Muscle layer of colon (tissue), 2 donors: ENCODE results near the gene DAB2.
A peak's percentile ranks its signal among the peaks of the same experiment; 100 is the strongest.

Experiments used
- H3K27ac ChIP-seq: one replicate; pipeline ENCODE4 v1.7.0; 2013; ENCODE audit warnings: low read depth, mild to moderate bottlenecking, low read length, moderate library complexity
- H3K27me3 ChIP-seq, 2 donors: one replicate each; pipeline ENCODE4 v1.7.0; 2013; ENCODE audit warnings: low read length in 2 of 2, mild to moderate bottlenecking in 2 of 2; ENCODE audit not compliant: insufficient read depth in 2 of 2, control insufficient read depth in 1 of 2
- H3K36me3 ChIP-seq: one replicate; pipeline ENCODE4 v1.7.0; 2013; ENCODE audit warnings: mild to moderate bottlenecking, low read length; ENCODE audit not compliant: insufficient read depth
- H3K4me1 ChIP-seq: one replicate; pipeline ENCODE4 v1.7.0; 2013; ENCODE audit warnings: mild to moderate bottlenecking, low read length; ENCODE audit not compliant: insufficient read depth
- H3K4me3 ChIP-seq, 2 donors: one replicate each; pipeline ENCODE4 v1.7.0; 2013; ENCODE audit warnings: low read length in 2 of 2, low read depth in 1 of 2, mild to moderate bottlenecking in 1 of 2, moderate library complexity in 1 of 2
- H3K9ac ChIP-seq: one replicate; pipeline ENCODE4 v1.7.0; 2013; ENCODE audit warnings: low read length
- H3K9me3 ChIP-seq: one replicate; pipeline ENCODE4 v1.7.0; 2013; ENCODE audit warnings: mild to moderate bottlenecking, low read length
- donor health status: abdominal sarcoma.
- donor health status: Adenocarcinoma of cecum.

DAB2 gene

DNA sequence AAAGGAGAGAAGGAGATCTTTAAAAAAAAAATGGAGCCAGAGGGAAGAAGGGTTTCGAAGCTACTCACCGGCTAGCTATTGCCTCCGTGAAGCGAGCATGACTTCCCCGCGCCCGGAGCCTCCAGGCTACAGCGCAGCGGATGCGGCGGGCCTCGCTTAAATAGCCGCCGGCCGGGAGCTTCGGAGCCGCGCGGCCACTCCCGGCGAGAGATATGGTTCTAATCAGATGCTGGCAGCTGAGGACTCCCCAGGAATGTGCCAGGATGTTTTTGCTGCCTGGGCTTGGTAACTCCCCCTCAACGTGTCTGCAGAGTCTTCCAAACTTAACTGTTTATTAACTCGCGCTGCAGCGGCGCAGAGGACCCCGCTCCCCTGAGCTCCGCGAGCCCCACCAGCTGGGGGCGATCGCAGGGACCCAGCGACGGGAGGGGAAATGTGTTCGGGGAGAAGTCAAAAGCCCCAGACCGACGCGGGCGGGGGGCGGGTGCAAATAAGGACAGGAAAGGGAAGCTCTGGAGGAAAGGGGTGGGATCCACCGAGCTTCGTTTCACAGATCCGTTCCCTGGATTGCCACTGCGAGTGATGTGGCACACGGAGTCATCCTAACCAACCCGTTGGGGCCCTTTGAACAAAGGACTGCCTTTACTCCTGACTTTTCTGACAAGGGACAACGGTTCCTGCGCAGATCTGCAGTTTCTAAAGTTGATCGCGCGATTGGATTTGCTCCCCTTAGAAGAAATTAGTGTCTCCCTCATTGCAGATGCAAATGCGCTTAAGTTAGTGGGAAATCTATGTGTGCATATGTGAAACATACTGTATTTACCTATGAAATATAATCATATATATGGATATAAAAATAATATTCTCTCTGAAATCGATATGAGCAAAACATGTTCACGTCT, at the start of gene DAB2:
Gene DAB2, minus strand, starts transcription at position 245 of the 902 bp plus-strand sequence. CDS start 30,660 bp downstream, outside the sequence.
- Histone ChIP-seq H3K4me3 (peak within 1 kb of the TSS; percentile 79 to 84), H3K27ac (peak within 1 kb of the TSS; percentile 81), H3K27me3 (no peaks in the 10 kb centered on the region), H3K36me3 (peaks cover 4% of the 10 kb centered on the region), H3K9ac (peak within 1 kb of the TSS; percentile 85), H3K9me3 (no peaks in the 10 kb centered on the region), H3K4me1 (peaks cover 24% of the 10 kb centered on the region)

DNA sequence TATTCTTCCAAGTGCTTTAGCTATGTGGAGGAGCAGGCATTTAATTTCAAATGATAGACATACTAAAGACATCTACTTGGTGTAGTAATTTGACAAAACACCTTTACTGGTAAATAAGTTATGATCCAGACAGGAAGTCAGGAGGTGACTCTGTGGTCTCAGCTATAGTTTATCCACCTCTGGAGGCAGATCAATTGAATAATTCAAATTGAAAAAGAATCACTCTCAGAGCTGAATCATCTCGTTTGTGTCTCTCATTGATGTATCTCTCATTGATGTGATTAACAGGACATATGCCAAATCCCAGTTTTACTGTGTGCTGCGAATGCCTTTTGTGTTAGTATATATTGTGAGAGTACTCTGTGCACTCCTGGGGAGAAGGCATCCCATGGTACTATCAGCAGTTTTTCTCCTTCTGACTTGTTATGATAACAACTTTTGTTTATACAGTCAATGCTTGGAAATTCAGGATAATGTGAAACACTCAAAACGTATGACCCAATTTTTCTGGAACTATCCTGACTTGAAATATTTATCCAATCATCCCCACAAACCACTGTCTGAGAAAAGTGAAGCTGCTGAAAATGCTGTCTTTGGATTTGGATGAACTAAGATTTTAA, 48.5 kb upstream of the DAB2 start:
- Histone ChIP-seq H3K9me3 (no peaks in the 10 kb centered on the region), H3K36me3 (no peaks in the 10 kb centered on the region), H3K27me3 (no peaks in the 10 kb centered on the region), H3K27ac (no peak overlapping the region), H3K4me3 (no peak overlapping the region), H3K4me1 (peaks cover 6% of the 10 kb centered on the region), H3K9ac (no peak overlapping the region)

DNA sequence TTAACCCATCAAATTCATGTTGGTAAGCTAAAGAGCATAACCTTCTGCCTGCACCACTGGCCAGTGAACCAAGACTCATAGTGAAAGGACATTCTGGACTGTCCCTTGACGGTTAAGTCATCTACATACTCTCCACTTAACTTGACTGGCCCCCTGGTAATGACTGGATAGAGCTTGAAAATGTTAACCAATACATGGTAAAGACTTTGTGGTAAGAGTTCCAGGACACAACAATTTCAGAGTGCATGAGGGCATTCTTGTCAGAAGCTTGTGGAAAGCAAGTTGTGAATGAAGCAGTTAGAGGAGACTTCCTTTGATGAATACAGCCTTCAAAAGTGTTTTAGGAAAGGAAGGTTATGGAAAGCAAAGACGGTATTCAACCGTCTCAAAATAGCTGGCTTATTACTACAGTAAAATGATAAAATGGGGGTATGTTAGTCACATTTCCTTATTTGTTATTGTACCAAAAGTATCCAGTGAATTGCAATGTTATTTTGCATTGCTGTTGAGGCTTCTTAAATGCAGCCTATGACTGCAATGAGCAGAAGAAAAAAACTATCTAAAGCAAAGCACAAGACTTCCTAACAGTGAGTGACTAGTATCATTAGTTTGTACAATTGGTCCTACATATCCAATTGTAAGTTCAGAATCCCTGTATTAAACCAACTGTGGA, 47.2 kb upstream of the DAB2 start:
- peaks cover 6% of the 10 kb centered on the region for H3K4me1 ChIP-seq
- H3K4me3 ChIP-seq = no peak overlapping the region
- H3K9ac ChIP-seq = no peak overlapping the region
- no peaks in the 10 kb centered on the region for H3K9me3 ChIP-seq
- no peak overlapping the region for H3K27ac ChIP-seq
- no peaks in the 10 kb centered on the region for H3K27me3 ChIP-seq
- no peaks in the 10 kb centered on the region for H3K36me3 ChIP-seq

DNA sequence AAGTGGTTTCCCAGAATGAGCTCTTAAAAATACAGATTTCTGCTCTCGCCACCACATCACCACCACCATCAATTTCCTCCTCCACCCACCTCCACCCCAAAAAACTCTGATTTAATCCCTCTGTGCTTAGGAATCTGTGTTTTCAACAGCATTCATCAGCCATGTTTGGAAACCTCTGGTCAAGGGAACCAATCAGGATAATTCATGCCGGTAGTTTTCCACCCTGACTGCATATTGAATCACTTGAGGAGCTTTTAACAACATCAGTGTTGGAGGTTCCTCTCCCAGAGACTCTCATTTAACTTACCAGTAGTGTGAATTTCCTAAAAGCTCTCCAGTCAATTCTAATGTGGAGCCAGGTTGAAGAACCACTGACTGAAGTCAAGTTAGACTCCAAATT, 46.0 kb upstream of the DAB2 start:
- peaks cover 1% of the 10 kb centered on the region for H3K4me1 ChIP-seq
- no peaks in the 10 kb centered on the region for H3K27me3 ChIP-seq
- no peak overlapping the region for H3K27ac ChIP-seq
- no peak overlapping the region for H3K9ac ChIP-seq
- H3K4me3 ChIP-seq = no peak overlapping the region
- H3K36me3 ChIP-seq = no peaks in the 10 kb centered on the region
- H3K9me3 ChIP-seq = no peaks in the 10 kb centered on the region

DNA sequence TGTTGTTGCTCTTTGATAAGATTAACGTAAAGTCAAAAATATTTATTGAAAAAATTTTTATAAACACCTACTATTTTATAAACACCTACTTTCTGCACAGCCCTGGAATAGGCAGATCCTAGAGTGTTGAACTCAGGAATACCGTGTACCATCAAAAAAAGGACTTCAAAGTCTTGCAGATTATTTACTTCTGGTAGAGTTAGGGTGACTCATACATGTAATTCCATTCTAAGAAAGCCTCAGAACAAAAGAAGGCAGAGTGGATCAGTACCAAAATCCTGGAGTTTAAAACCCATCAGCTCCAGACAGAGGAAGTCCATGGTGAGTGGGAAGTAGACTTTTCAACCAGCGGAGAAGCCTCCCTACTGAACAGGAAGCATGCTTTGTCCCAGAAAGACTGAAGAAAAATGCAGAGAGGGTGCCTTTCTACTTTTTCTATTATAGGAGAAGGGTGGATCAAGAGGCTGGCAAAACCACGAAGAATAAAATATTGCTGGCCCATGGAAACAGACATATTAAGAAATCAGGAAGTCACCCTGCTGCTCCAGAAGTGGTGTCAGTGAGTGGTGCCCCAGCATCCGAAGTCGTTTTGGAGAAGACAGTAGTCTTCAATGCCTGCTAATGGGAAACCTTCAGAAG, 45.1 kb upstream of the DAB2 start:
- H3K9ac ChIP-seq = no peak overlapping the region
- H3K36me3 ChIP-seq = no peaks in the 10 kb centered on the region
- no peaks in the 10 kb centered on the region for H3K27me3 ChIP-seq
- no peaks in the 10 kb centered on the region for H3K4me1 ChIP-seq
- no peak overlapping the region for H3K27ac ChIP-seq
- no peaks in the 10 kb centered on the region for H3K9me3 ChIP-seq
- H3K4me3 ChIP-seq = no peak overlapping the region

DNA sequence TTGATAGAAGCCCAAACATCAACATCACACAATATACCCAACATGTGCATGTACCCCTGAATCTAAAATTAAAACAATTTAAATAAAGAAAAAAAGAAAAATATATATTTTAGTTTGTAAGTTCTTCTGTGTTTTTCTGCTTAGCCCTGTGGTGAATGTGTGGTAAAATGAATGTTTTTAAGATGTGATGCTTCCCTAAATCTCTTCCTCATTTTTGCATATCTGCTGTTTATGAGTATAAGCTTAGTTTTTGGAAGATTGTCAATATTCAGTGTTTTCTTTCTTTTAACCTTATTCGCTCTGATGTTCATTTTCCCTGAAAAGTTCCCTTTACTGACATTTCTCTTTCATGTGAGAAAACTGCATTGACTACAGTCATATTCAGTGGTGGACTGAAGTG, 44.4 kb upstream of the DAB2 start:
- no peaks in the 10 kb centered on the region for H3K27me3 ChIP-seq
- no peaks in the 10 kb centered on the region for H3K36me3 ChIP-seq
- H3K9ac ChIP-seq = no peak overlapping the region
- H3K4me3 ChIP-seq = no peak overlapping the region
- H3K4me1 ChIP-seq = no peaks in the 10 kb centered on the region
- no peak overlapping the region for H3K27ac ChIP-seq
- no peaks in the 10 kb centered on the region for H3K9me3 ChIP-seq

DNA sequence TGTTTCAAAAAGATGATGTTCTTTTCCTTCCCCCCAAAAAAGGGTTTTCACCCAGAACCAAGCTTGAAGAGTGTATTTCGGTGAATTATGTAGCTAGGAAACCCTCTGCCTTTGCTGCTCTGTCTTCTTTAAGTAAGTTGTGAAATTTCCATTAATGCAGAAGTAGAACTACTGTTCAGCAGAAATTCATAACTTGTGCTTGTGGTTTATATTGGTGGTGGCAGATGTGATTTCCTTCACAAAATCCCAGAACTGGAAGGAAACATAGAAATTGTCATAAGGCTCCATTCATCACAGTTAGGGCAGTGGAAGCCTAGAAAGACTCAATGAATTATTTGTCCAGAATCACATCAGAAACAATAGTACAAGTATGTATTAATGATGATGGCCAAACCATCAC, 42.1 kb upstream of the DAB2 start:
- Histone ChIP-seq H3K9me3 (no peaks in the 10 kb centered on the region), H3K4me1 (no peaks in the 10 kb centered on the region), H3K4me3 (no peak overlapping the region), H3K36me3 (no peaks in the 10 kb centered on the region), H3K27ac (no peak overlapping the region), H3K9ac (no peak overlapping the region), H3K27me3 (no peaks in the 10 kb centered on the region)

DNA sequence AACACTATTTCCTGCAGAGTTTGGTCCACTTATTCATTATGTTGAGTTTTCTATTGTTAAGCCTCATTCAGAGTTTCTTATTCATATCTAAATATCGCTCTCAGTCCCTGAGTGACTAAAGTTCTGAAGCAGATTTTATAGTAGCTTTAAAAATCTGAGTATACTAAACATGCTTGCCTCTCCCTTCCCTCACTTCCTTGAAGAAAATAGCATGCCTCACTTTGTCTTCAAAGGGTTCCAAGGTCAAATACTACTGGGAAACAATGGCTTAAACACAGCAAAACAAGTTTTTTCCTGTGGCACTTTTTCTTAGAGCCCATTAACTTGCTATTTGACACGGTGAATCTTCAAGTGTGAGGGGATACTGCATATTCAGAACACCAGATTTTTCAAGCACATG, 41.1 kb upstream of the DAB2 start:
- H3K27ac ChIP-seq = no peak overlapping the region
- H3K4me3 ChIP-seq = no peak overlapping the region
- no peak overlapping the region for H3K9ac ChIP-seq

DNA sequence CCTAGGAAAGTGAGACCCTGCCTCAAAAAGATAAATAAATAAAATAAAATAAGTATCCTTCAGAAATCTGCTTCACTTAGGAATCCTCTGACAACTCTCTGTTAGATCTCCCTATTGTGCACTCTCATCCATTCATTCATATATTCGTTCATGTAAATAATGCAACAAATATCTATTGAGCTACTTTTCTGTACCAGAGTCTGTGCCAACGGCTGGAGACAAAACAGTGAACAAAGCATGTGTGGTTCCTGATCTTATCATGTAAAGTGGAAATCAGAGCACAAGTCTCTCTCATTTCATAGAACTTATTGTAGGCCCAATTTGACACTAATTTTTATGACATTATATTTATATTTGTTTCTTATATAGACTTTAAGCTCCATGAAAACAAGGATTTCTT, 40.3 kb upstream of the DAB2 start:
- H3K4me3 ChIP-seq = no peak overlapping the region
- no peaks in the 10 kb centered on the region for H3K36me3 ChIP-seq
- H3K27ac ChIP-seq = no peak overlapping the region
- no peak overlapping the region for H3K9ac ChIP-seq
- no peaks in the 10 kb centered on the region for H3K4me1 ChIP-seq
- H3K9me3 ChIP-seq = no peaks in the 10 kb centered on the region
- H3K27me3 ChIP-seq = no peaks in the 10 kb centered on the region

More for the DNA sequence above, 41.1 kb upstream of the DAB2 start:
- Histone ChIP-seq H3K4me1 (no peaks in the 10 kb centered on the region), H3K27me3 (no peaks in the 10 kb centered on the region), H3K9me3 (no peaks in the 10 kb centered on the region), H3K36me3 (no peaks in the 10 kb centered on the region)

DNA sequence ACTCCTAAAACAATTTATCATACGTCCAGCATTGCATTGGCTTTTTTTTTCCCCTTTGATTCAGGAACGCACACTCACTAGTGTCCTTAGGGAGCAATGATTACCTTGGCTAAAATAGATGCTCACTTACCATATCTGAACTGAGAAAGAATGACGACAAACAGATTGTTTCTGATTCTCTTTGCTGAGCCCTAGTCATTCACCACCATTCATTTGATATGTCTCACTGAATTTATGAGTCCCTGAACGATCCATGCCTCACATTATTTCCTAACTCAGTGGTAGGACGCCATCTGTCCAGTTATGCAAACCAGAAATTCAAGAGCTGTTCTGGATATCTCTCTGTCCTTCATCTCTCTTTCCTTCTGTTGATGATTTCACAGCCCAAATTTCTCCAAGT, 39.3 kb upstream of the DAB2 start:
- no peak overlapping the region for H3K4me3 ChIP-seq
- no peak overlapping the region for H3K9ac ChIP-seq
- no peak overlapping the region for H3K27ac ChIP-seq
- no peaks in the 10 kb centered on the region for H3K4me1 ChIP-seq
- H3K36me3 ChIP-seq = no peaks in the 10 kb centered on the region
- H3K27me3 ChIP-seq = no peaks in the 10 kb centered on the region
- no peaks in the 10 kb centered on the region for H3K9me3 ChIP-seq

DNA sequence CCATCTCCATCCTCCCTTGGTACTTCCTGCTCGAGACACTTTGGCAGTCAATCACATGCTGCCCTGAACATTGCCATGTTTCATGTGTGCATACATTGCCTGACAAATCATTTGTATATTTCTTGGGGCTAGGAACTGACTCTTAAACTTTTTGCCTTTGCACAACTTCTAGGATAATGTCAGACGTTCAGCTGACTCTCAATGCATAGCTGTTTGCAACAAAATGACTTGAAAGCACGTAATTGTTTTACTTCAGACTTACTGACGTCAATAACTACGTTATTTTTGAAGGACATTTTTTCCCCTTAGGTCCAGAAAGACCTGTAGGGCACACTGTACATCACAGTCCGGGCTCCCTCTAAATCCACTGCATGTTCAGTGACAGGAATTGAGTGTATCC, 37.4 kb upstream of the DAB2 start:
- H3K4me1 ChIP-seq = no peaks in the 10 kb centered on the region
- no peak overlapping the region for H3K27ac ChIP-seq
- H3K4me3 ChIP-seq = no peak overlapping the region
- H3K9me3 ChIP-seq = no peaks in the 10 kb centered on the region
- no peak overlapping the region for H3K9ac ChIP-seq
- H3K27me3 ChIP-seq = no peaks in the 10 kb centered on the region
- H3K36me3 ChIP-seq = no peaks in the 10 kb centered on the region
